Measurements from ENCODE around the gene BCL2L1.

Gene BCL2L1

GRCh38 chr20:31722257-31723068, at the start of gene BCL2L1:
Gene BCL2L1, minus strand, starts transcription at chr20:31722868. Its CDS starts 650 bp downstream, at chr20:31722218.
- H3K27me3 ChIP-seq (ENCODE audit: low read depth, low read length): no peaks in the 10 kb centered on the region
- no peaks in the 10 kb centered on the region for H3K9me3 ChIP-seq (ENCODE audit: insufficient read depth, low read length)
- peak within 1 kb of the TSS; percentile 95 for H3K4me2 ChIP-seq (ENCODE audit: low read length)
- peak within 1 kb of the TSS; percentile 60 for H2AFZ ChIP-seq (ENCODE audit: low read depth, low read length)
- peak within 1 kb of the TSS; percentile 91 for H3K4me3 ChIP-seq (ENCODE audit: low read length)
- peak within 1 kb of the TSS; percentile 99 for H3K9ac ChIP-seq (ENCODE audit: low read length)
- peaks cover 23% of the 10 kb centered on the region for H3K36me3 ChIP-seq (replicated peaks; ENCODE audit: low read depth, low read length)
- H4K20me1 ChIP-seq (ENCODE audit: insufficient read depth, low read length): peaks cover 5% of the 10 kb centered on the region; the same call in 1 of the 2 replicates
- peaks cover 54% of the 10 kb centered on the region for H3K4me1 ChIP-seq (ENCODE audit: low read length)
- no peak for TF ChIP-seq EZH2phosphoT487 (IDR thresholded peaks at IDR 0.05; ENCODE audit: low read depth)
- TF ChIP-seq CTCF (IDR thresholded peaks at IDR 0.05; ENCODE audit: low read depth, low read length): peak; percentile 45
- peaks cover 55% of the 10 kb centered on the region for H3K79me2 ChIP-seq (ENCODE audit: low read length)
- peak within 1 kb of the TSS; percentile 90 for H3K27ac ChIP-seq (ENCODE audit: low read length)

DNA sequence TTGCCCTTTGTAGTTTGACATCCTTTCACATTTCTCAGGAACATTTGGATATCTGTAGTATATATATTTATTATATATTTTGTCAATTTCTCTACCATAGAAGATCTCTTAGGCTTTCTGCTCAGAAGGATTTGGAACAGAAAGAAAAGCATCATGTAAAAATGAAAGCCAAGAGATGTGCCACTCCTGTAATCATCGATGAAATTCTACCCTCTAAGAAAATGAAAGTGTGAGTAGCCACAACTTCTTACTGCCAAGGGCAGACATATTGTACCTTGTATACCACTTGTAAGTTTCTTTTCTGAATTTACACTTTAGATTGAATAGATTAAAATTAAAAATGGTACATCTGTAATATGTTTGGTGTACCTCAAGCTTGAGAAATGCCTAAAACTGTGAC, 47.6 kb upstream of the BCL2L1 start:
- Histone ChIP-seq H3K79me2 (ENCODE audit: low read length) (peaks cover 19% of the 10 kb centered on the region), H3K27me3 (ENCODE audit: low read depth, low read length) (no peaks in the 10 kb centered on the region), H3K9ac (ENCODE audit: low read length) (no peak overlapping the region), H3K27ac (ENCODE audit: low read length) (no peak overlapping the region), H3K4me1 (ENCODE audit: low read length) (no peaks in the 10 kb centered on the region), H3K9me3 (ENCODE audit: insufficient read depth, low read length) (no peaks in the 10 kb centered on the region), H2AFZ (ENCODE audit: low read depth, low read length) (no peak overlapping the region), H3K4me3 (ENCODE audit: low read length) (no peak overlapping the region), H4K20me1 (ENCODE audit: insufficient read depth, low read length) (peaks cover 6% of the 10 kb centered on the region; the same call in 1 of the 2 replicates), H3K4me2 (ENCODE audit: low read length) (no peak overlapping the region), H3K36me3 (replicated peaks; ENCODE audit: low read depth, low read length) (peaks cover 49% of the 10 kb centered on the region)
- TF ChIP-seq CTCF (IDR thresholded peaks at IDR 0.05; ENCODE audit: low read depth, low read length) (no peak), EZH2phosphoT487 (IDR thresholded peaks at IDR 0.05; ENCODE audit: low read depth) (no peak)

- Histone ChIP-seq H4K20me1 (ENCODE audit: insufficient read depth, low read length) (peaks cover 6% of the 10 kb centered on the region; the same call in 1 of the 2 replicates), H3K27me3 (ENCODE audit: low read depth, low read length) (no peaks in the 10 kb centered on the region), H3K27ac (ENCODE audit: low read length) (no peak overlapping the region), H3K36me3 (replicated peaks; ENCODE audit: low read depth, low read length) (peaks cover 53% of the 10 kb centered on the region), H3K4me2 (ENCODE audit: low read length) (no peak overlapping the region), H3K4me1 (ENCODE audit: low read length) (no peaks in the 10 kb centered on the region), H3K4me3 (ENCODE audit: low read length) (no peak overlapping the region), H3K9me3 (ENCODE audit: insufficient read depth, low read length) (no peaks in the 10 kb centered on the region), H3K79me2 (ENCODE audit: low read length) (peaks cover 22% of the 10 kb centered on the region), H2AFZ (ENCODE audit: low read depth, low read length) (no peak overlapping the region), H3K9ac (ENCODE audit: low read length) (no peak overlapping the region)
- TF ChIP-seq EZH2phosphoT487 (IDR thresholded peaks at IDR 0.05; ENCODE audit: low read depth) (no peak), CTCF (IDR thresholded peaks at IDR 0.05; ENCODE audit: low read depth, low read length) (no peak)
Observed at GRCh38 chr20:31769681-31770080, 47.0 kb upstream of the BCL2L1 start.

GRCh38 chr20:31767805-31768204, 45.1 kb upstream of the BCL2L1 start:
- Histone ChIP-seq H3K79me2 (ENCODE audit: low read length) (peaks cover 28% of the 10 kb centered on the region), H3K27ac (ENCODE audit: low read length) (no peak overlapping the region), H3K27me3 (ENCODE audit: low read depth, low read length) (no peaks in the 10 kb centered on the region), H3K36me3 (replicated peaks; ENCODE audit: low read depth, low read length) (peaks cover 50% of the 10 kb centered on the region), H4K20me1 (ENCODE audit: insufficient read depth, low read length) (peaks cover 6% of the 10 kb centered on the region; the same call in 1 of the 2 replicates), H3K4me1 (ENCODE audit: low read length) (no peaks in the 10 kb centered on the region), H2AFZ (ENCODE audit: low read depth, low read length) (no peak overlapping the region), H3K4me3 (ENCODE audit: low read length) (no peak overlapping the region), H3K9ac (ENCODE audit: low read length) (no peak overlapping the region), H3K9me3 (ENCODE audit: insufficient read depth, low read length) (no peaks in the 10 kb centered on the region), H3K4me2 (ENCODE audit: low read length) (no peak overlapping the region)
- TF ChIP-seq CTCF (IDR thresholded peaks at IDR 0.05; ENCODE audit: low read depth, low read length) (no peak), EZH2phosphoT487 (IDR thresholded peaks at IDR 0.05; ENCODE audit: low read depth) (no peak)

Measured in OCI-LY3 (cell line).